EL (cell line): ENCODE data around the gene FMNL3.
"Not testable (repeated sequence)": the region's sequence is repeated elsewhere in the genome, so short reads cannot be mapped to it uniquely, and the experiment has no call there.

Source experiments
- DNase-seq: peaks from one replicate; pipeline ENCODE4 v3.0.0-alpha.2; 2016

Gene FMNL3

GRCh38 chr12:49716553-49716952 is 9.3 kb upstream of the FMNL3 start:
- no peak for DNase-seq

- DNase-seq: not testable (repeated sequence)
Measured at GRCh38 chr12:49713952-49714351, 6.7 kb upstream of the FMNL3 start.

GRCh38 chr12:49708851-49709250 is 1.6 kb upstream of the FMNL3 start:
- DNase-seq: no peak

GRCh38 chr12:49707812-49708147 is 575 bp upstream of the FMNL3 start:
- no peak for DNase-seq

GRCh38 chr12:49706351-49707127 is 666 bp downstream of the FMNL3 start:
- DNase-seq: peak; percentile 48

DNA sequence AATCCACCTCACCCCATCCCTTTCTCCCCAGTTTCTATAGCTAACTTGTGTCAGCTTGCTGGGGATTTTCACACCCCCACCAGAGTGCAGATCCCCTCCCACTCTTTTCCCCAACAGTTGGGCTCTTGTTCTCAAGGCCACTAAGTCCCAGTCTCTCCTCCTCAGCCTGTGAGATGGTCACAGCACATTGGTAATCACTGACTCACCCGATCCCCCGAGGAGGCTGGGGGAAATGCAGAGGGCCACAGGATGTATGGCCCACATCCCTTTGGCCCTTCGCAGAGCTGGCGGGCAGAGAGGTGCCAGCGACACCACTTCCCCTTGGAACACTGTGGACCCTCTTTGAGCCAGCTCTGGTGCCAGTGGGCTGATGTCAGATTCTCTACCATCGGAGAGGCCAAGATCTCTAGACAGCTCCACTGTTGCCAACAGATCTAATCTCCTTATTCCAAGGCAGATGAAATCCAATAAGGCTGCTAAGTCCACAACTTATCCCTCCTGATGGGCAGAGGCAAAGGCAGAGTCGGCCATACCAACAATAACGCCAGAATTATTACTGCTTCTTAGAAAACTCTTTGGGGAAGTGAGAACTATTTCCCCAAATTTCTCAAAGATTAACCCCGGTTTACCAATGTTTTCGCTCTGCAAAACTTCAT is 1.6 kb downstream of the FMNL3 start:
- peak; percentile 90 for DNase-seq

DNA sequence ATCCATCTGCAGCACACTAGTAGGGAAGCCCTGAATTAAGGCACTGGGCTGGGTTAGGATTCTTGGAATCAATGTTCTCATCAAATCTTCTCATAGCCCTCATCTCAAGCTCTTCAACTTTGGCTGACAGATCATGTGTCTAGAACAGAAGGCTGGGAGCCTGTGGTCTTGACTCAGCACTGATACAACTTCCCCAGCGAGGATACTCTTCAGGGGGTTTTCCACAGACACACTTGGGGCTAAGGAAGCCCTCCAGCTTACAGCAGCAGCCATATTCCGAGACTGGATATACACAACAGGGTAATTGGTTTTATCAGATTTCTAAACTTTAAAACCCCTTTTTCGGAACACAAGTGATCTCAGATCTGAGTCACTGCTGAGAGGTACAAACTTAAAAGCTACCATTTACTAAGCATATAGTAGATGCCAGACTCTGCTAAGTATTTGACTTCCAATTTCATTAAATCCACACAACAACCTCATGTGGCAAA is 3.5 kb downstream of the FMNL3 start:
- peak; percentile 80 for DNase-seq

- no peak for DNase-seq
Measured at GRCh38 chr12:49702676-49703215, 4.5 kb downstream of the FMNL3 start.

- DNase-seq: no peak
Measured at GRCh38 chr12:49702009-49702408, 5.2 kb downstream of the FMNL3 start.

GRCh38 chr12:49698619-49699545 is 8.3 kb downstream of the FMNL3 start:
- DNase-seq: peak; percentile 62

- DNase-seq: no peak
Measured at GRCh38 chr12:49697808-49698207, 9.4 kb downstream of the FMNL3 start.

DNA sequence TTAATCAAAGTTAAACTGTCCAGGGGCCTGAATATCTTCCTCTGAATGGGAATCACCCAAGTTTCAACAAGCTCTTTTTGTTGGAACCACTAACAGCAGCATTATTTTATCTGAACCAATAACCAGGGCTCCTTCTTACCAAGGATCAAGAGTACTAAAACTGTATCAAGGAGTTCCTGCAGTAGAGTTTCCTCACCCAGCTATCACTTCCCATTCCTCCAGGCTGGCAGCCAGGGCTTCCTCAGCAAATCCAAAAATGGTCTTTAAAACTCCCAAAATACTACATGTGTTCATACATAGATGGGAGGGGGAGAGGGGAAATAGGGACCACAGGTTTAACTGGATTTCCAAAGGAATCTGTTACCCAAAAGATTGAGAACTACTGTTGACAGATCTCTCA is 10.5 kb downstream of the FMNL3 start:
- DNase-seq: no peak

DNA sequence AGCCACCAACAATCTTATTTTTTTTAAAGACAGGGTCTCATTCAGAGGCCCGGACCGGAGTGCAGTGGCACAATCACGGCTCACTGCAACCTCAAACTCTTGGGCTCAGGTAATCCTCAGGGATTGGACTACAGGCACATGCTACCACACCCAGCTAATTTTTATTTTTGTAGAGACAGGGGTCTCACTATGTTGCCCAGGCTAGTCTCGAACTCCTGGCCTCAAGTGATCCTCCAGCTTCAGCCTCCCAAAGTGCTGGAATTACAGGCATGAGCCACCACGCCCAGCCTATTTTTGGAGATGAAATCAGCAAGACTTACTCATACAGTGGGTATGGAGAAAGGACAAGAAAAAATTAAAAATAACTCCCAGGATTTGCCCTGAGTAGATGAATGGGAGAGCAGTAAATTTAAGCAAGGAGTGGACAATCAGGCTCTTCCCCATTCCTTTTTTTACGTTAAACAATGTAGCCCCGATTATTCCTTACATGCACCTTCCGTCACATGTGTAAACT is 13.2 kb downstream of the FMNL3 start:
- DNase-seq: peak; percentile 31

DNA sequence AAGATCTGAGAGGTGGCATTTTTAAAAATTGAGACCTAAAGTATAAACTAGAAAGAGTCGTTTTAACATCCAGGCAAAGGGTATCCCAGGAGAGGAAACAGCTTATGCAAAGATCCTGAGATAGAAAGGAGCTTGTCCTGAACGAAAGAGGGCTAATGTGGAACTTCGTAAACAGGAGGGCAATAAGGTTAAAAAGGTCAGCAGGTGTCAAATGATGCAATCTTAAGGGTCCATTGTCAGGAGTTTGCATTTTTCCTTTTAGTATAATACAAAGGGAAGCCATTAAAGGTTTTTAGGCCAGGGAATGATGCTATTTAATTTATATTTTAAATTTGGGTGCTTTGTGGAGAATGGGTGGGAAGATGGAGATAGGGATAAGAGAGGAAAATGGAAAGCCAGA is 14.4 kb downstream of the FMNL3 start:
- DNase-seq: no peak

- DNase-seq: no peak
Measured at GRCh38 chr12:49689785-49690184, 17.4 kb downstream of the FMNL3 start.

- no peak for DNase-seq
Measured at GRCh38 chr12:49689237-49689636, 18.0 kb downstream of the FMNL3 start.

GRCh38 chr12:49687941-49688340 is 19.3 kb downstream of the FMNL3 start:
- DNase-seq: no peak

GRCh38 chr12:49684310-49684854 is 22.8 kb downstream of the FMNL3 start:
- peak; percentile 25 for DNase-seq

DNA sequence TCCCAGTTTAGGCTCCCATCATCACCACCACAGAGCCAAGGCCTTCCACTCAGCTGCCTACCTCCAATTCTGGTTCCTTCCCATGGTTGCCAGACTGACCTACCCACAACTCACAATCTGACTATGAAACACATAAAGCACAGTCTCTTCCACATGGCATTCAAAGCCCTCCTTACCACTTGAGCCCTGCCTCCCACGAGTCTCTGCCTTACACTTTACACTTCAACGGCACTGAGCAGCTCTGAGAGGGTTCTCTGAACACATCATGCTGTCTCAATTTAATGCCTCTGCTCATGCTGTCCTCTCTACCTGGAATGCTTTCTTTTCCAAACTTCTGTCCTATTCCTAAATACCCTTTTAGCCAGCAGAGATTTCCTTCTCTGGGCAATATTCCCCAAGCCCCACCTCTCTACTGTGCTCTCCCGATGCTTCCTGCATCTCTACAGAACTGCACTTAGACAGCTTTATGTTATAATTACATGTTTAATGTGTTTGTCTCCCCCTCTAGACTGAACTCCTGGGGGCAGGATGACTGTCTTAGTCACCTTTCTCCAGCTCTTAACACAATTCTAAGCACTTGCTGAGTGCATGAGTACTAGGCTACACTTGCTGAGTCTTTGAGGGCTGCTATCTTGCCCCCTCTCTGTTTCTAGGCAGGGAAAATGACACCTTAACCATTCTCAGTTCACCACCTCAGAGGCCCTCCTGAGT is 23.5 kb downstream of the FMNL3 start:
- no peak for DNase-seq

- no peak for DNase-seq
Measured at GRCh38 chr12:49680075-49680474, 27.1 kb downstream of the FMNL3 start.

DNA sequence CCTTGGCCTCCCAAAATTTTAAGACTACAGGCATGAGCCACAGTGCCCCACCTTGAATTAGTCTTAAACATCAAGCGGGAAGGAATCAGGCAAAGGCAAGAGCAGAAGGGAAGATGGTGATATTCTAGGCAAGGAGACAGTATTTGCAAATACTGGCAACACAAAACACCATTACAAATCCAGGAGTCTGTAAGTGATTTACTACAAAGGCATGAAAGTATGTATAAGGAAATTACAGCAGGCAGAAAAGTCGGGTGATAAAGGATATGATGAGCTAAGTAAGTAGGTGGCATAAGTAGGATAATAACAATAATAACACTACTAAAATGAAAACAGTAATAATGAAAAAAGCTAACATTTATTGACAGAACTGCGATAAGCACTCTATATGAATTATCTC is 28.5 kb downstream of the FMNL3 start:
- DNase-seq: no peak

- DNase-seq: no peak
Measured at GRCh38 chr12:49675137-49675536, 32.1 kb downstream of the FMNL3 start.
